ENCODE data around the gene FES. TPM values are rescaled to one million over a fixed set of nuclear protein-coding genes. Genes with fewer than 3 reads are reported as not detected.

FES gene
- total RNA-seq, 1 experiment from 2014 or later = 6.7 TPM

DNA sequence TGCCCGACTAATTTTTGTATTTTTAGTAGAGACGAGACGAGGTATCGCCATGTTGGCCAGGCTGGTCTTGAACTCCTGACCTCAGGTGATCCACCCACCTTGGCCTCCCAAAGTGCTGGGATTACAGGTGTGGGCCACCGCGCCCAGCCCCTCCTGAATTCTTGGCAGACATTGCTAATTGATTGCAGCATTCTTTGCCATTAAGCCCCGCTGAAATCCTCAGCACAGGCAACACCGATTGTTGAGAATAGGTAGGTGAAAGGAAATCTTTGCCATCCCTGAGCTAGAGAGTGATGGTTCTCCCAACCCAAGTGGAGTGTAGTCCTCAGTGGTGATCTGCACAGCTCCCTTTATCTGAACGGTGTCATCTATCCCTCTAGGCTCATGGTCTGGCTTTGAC lies 20.4 kb downstream of the FES start:
- H3K27me3 Mint-ChIP-seq (ENCODE audit: low read depth) = peaks cover 25% of the 10 kb centered on the region
- H4K8ac ChIP-seq (replicated peaks; ENCODE audit: insufficient read length, low read depth, low read length) = no peak overlapping the region
- DNase-seq = no peak
- H3K79me2 ChIP-seq (ENCODE audit: insufficient read depth, low read length) = no peaks in the 10 kb centered on the region
- no peak overlapping the region for H3K18ac ChIP-seq (ENCODE audit: insufficient read length, low read depth, low read length)
- no peaks in the 10 kb centered on the region for H4K20me1 ChIP-seq (ENCODE audit: control insufficient read depth, insufficient read depth, insufficient read length)
- no peak overlapping the region for H3K27ac ChIP-seq (ENCODE audit: insufficient read length, low read depth, low read length)
- no CpG with 5 or more reads among the region's 9 CpGs for WGBS (ENCODE audit: extremely low coverage, insufficient read length, low lambda C conversion rate)
- peaks cover 19% of the 10 kb centered on the region in 2 experiments for H3K4me1 Mint-ChIP-seq
- no peak overlapping the region for H2BK12ac ChIP-seq (ENCODE audit: insufficient read length, low read depth, low read length)
- no peak overlapping the region for H3K14ac ChIP-seq (ENCODE audit: insufficient read depth, low read length)
- no peak overlapping the region; a peak in 1 of 7 replicates for H3K27ac Mint-ChIP-seq
- peaks cover 3% of the 10 kb centered on the region; the same call in 1 of the 2 replicates for H3K4me1 ChIP-seq (ENCODE audit: insufficient read depth, low read length)
- H2BK120ac ChIP-seq (ENCODE audit: low read depth, low read length, poor library complexity, severe bottlenecking) = no peak overlapping the region
- H4K91ac ChIP-seq (ENCODE audit: insufficient read length, low read depth, low read length) = no peak overlapping the region
- no peaks in the 10 kb centered on the region for H3K79me1 ChIP-seq (ENCODE audit: insufficient read depth, low read depth, low read length, poor library complexity, severe bottlenecking)
- no peak overlapping the region for H3K4ac ChIP-seq (ENCODE audit: low read depth, low read length)
- no peak overlapping the region for H3K9ac ChIP-seq (ENCODE audit: extremely low read depth, insufficient read length, low read length)
- no peak overlapping the region for H2AFZ ChIP-seq (ENCODE audit: low read length)
- no peak overlapping the region for H3K56ac ChIP-seq (ENCODE audit: insufficient read length, low read depth, low read length)
- H3K27me3 ChIP-seq (ENCODE audit: insufficient read depth, low read length) = no peaks in the 10 kb centered on the region; the same call in 1 of the 2 replicates
- H3K23me2 ChIP-seq (ENCODE audit: insufficient read length, low read depth, low read length, poor library complexity, severe bottlenecking) = peaks cover 8% of the 10 kb centered on the region
- H2BK15ac ChIP-seq (ENCODE audit: low read depth, low read length) = no peak overlapping the region
- H3K4me3 Mint-ChIP-seq = no peak overlapping the region; a peak in 1 of 5 replicates
- H4K5ac ChIP-seq (ENCODE audit: insufficient read length, low read depth, low read length) = no peak overlapping the region
- no peak overlapping the region for H2BK5ac ChIP-seq (ENCODE audit: insufficient read length, low read length)
- peaks cover 9 to 33% (median 12%) of the 10 kb centered on the region in 3 experiments for H3K36me3 Mint-ChIP-seq (ENCODE audit: insufficient read depth in 1 of 3, low read depth in 3 of 3)
- no peak overlapping the region for H2AK5ac ChIP-seq (ENCODE audit: insufficient read length, low read length)
- H2BK20ac ChIP-seq (ENCODE audit: low read depth, low read length, poor library complexity, severe bottlenecking) = no peak overlapping the region
- no peak overlapping the region for H3K23ac ChIP-seq (ENCODE audit: insufficient read length, low read depth, low read length)
- TF ChIP-seq, protein P1, sequence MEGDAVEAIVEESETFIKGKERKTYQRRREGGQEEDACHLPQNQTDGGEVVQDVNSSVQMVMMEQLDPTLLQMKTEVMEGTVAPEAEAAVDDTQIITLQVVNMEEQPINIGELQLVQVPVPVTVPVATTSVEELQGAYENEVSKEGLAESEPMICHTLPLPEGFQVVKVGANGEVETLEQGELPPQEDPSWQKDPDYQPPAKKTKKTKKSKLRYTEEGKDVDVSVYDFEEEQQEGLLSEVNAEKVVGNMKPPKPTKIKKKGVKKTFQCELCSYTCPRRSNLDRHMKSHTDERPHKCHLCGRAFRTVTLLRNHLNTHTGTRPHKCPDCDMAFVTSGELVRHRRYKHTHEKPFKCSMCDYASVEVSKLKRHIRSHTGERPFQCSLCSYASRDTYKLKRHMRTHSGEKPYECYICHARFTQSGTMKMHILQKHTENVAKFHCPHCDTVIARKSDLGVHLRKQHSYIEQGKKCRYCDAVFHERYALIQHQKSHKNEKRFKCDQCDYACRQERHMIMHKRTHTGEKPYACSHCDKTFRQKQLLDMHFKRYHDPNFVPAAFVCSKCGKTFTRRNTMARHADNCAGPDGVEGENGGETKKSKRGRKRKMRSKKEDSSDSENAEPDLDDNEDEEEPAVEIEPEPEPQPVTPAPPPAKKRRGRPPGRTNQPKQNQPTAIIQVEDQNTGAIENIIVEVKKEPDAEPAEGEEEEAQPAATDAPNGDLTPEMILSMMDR (conservative IDR thresholded peaks at IDR 0.05) = no peak
- no peak overlapping the region for H3T11ph ChIP-seq (ENCODE audit: low read length)
- H3K4me2 ChIP-seq (ENCODE audit: insufficient read depth, insufficient read length, low read length) = no peak overlapping the region
- no peaks in the 10 kb centered on the region for H3K9me3 Mint-ChIP-seq
- no peaks in the 10 kb centered on the region for H3K9me3 ChIP-seq (ENCODE audit: control insufficient read depth, low read depth, low read length)

All from H9 (cell line).